Mesothelial cell of epicardium (in vitro differentiated cells): ENCODE measurements around the gene TRIM32. TPM values are rescaled to one million over a fixed set of nuclear protein-coding genes. Genes with fewer than 3 reads are reported as not detected.

ENCODE experiments used
- DNase-seq, 2 experiments: peaks; one replicate each; pipeline ENCODE4 v3.0.0; 2021; ENCODE audit warnings: low spot score in 2 of 2; ENCODE audit not compliant: unreplicated experiment in 2 of 2
- H3K27ac Mint-ChIP-seq: 2 replicates; pipeline ENCODE4 v1.8.0; 2021; ENCODE audit warnings: mixed read lengths
- H3K27me3 Mint-ChIP-seq: 2 replicates; pipeline ENCODE4 v1.8.0; 2021; ENCODE audit warnings: low read depth, mixed read lengths
- H3K36me3 Mint-ChIP-seq: 2 replicates; pipeline ENCODE4 v1.8.0; 2021; ENCODE audit warnings: mixed read lengths
- H3K4me1 Mint-ChIP-seq: 2 replicates; pipeline ENCODE4 v1.8.0; 2021; ENCODE audit warnings: mixed read lengths
- H3K4me3 Mint-ChIP-seq: 2 replicates; pipeline ENCODE4 v1.8.0; 2021; ENCODE audit warnings: mild to moderate bottlenecking, moderate library complexity, mixed read lengths
- H3K9me3 Mint-ChIP-seq: 2 replicates; pipeline ENCODE4 v1.8.0; 2021; ENCODE audit warnings: mixed read lengths
- total RNA-seq: library from RNA; stranded (reverse); gene quantifications from 3 replicates; pipeline ENCODE4 v1.2.1, GENCODE V29; 2021
- TF ChIP-seq, protein P1 (sequence below): fragments of 200-600 bp; sonication (generic); IDR thresholded peaks from one replicate; pipeline ENCODE4 v1.5.0; 2021; ENCODE audit warnings: antibody characterized with exemption; ENCODE audit not compliant: unreplicated experiment

The TRIM32 gene
- total RNA-seq, 1 donor from 2014 or later: 33.6 TPM

DNA sequence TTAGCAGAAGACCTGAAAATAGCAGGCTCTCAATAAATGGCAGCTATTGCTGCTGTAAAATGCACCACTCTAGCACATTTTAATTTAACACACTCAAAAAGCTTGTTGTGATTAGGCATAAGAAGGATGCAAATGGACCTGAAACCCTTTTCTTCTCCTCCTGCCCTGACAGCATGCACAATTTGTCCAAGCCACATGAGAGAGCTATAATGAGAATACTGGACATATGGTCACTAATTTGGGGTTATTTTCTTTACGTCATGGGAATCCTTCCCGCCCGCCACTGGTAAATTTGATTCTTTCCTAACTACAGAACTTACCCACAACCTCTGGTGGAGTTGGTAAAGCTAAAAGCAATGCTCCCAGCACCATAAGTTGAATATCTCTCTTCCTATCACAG is 62.1 kb downstream of the TRIM32 start:
- Mint-ChIP-seq H3K4me3 (no peak overlapping the region), H3K36me3 (no peaks in the 10 kb centered on the region), H3K4me1 (no peaks in the 10 kb centered on the region), H3K9me3 (peaks cover 3% of the 10 kb centered on the region), H3K27ac (no peak overlapping the region), H3K27me3 (peaks cover 7% of the 10 kb centered on the region)
- TF ChIP-seq, protein P1, sequence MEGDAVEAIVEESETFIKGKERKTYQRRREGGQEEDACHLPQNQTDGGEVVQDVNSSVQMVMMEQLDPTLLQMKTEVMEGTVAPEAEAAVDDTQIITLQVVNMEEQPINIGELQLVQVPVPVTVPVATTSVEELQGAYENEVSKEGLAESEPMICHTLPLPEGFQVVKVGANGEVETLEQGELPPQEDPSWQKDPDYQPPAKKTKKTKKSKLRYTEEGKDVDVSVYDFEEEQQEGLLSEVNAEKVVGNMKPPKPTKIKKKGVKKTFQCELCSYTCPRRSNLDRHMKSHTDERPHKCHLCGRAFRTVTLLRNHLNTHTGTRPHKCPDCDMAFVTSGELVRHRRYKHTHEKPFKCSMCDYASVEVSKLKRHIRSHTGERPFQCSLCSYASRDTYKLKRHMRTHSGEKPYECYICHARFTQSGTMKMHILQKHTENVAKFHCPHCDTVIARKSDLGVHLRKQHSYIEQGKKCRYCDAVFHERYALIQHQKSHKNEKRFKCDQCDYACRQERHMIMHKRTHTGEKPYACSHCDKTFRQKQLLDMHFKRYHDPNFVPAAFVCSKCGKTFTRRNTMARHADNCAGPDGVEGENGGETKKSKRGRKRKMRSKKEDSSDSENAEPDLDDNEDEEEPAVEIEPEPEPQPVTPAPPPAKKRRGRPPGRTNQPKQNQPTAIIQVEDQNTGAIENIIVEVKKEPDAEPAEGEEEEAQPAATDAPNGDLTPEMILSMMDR: no peak
- no peak for DNase-seq

DNA sequence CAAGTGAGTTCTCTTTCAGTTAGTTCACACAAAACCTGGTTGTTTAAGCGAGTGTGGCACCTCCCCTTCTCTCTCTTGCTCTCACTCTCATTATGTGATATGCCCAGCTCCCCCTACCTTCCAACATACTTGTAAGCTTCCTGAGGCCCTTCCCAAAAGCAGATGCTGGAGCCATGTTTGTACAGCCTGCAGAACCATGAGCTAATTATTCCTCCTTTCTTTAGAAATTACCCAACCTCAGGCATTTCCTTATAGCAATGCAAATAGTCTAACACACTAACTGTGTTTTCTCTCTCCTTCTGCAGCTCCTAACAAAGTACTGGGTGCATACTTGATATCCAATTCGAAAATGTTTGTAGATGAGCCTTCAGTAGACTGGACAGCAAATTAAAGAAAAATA is 62.7 kb downstream of the TRIM32 start:
- H3K4me1 Mint-ChIP-seq: no peaks in the 10 kb centered on the region
- H3K27ac Mint-ChIP-seq: no peak overlapping the region
- peaks cover 3% of the 10 kb centered on the region for H3K9me3 Mint-ChIP-seq
- H3K36me3 Mint-ChIP-seq: no peaks in the 10 kb centered on the region
- no peak for DNase-seq
- no peak overlapping the region for H3K4me3 Mint-ChIP-seq
- TF ChIP-seq, protein P1: no peak
- peaks cover 7% of the 10 kb centered on the region for H3K27me3 Mint-ChIP-seq

DNA sequence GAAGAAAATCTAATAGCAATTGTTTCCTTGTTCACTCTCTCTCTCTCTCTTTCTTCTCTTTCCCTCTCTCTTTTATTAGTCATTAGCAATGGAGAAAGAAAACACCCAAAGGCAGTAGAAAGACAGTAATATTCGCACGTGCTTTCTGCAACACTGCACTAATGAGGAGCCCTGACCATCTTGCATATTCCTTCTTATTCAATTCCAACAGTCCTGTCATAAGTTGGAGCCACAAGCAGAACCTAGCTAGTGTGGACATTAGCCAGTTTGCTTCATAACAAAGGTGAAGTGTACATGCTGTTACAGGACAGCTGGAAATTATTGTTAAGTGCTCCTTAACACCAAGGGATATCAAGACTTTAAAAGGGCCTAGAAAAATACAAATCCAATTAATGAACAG is 63.4 kb downstream of the TRIM32 start:
- TF ChIP-seq, protein P1: no peak
- H3K4me1 Mint-ChIP-seq: no peaks in the 10 kb centered on the region
- DNase-seq: no peak
- peaks cover 4% of the 10 kb centered on the region for H3K27me3 Mint-ChIP-seq
- H3K27ac Mint-ChIP-seq: no peak overlapping the region
- peaks cover 7% of the 10 kb centered on the region for H3K9me3 Mint-ChIP-seq
- H3K4me3 Mint-ChIP-seq: no peak overlapping the region
- no peaks in the 10 kb centered on the region for H3K36me3 Mint-ChIP-seq
